Urinary bladder (tissue), 4 donors: ENCODE measurements around the gene TRAPPC1. TPM values are rescaled to one million over a fixed set of nuclear protein-coding genes. Genes with fewer than 3 reads are reported as not detected.

ENCODE experiments used
- DNase-seq: peaks from one replicate; pipeline ENCODE4 v3.0.0-alpha.2; 2015; ENCODE audit errors: extremely low spot score
- H3K27ac ChIP-seq: one replicate; pipeline ENCODE4 v1.5.1; 2013; ENCODE audit warnings: low read depth, mild to moderate bottlenecking, moderate library complexity
- H3K36me3 ChIP-seq: one replicate; pipeline ENCODE4 v1.6.1; 2013; ENCODE audit warnings: mild to moderate bottlenecking, moderate library complexity; ENCODE audit not compliant: insufficient read depth
- H3K4me1 ChIP-seq: one replicate; pipeline ENCODE4 v1.6.1; 2013; ENCODE audit warnings: mild to moderate bottlenecking, moderate library complexity; ENCODE audit not compliant: insufficient read depth
- H3K4me3 ChIP-seq: one replicate; pipeline ENCODE4 v1.5.1; 2013; ENCODE audit warnings: low read depth, low read length
- WGBS: extraction: QIAGEN DNeasy Blood & Tissue Kit; methylation state at CpG from one replicate; pipeline ENCODE4 v1.1.7; 2013; 5-methylcytosine and 5-hydroxymethylcytosine counted together
- polyA plus RNA-seq: library from polyadenylated mRNA; stranded (reverse); fragments of 200-250 nt; gene quantifications from one replicate; pipeline ENCODE4 v1.2.3, GENCODE V29; 2013
- total RNA-seq: library from RNA; depleted of rRNA; stranded (reverse); fragments of >200 nt; gene quantifications from one replicate; pipeline ENCODE4 v1.2.3, GENCODE V29; 2014
- donor health status: healthy with polysubstance abuse.
- donor health status: healthy.

The TRAPPC1 gene
- total and polyA plus RNA-seq, 2 donors, result 19.9 to 137 TPM

DNA sequence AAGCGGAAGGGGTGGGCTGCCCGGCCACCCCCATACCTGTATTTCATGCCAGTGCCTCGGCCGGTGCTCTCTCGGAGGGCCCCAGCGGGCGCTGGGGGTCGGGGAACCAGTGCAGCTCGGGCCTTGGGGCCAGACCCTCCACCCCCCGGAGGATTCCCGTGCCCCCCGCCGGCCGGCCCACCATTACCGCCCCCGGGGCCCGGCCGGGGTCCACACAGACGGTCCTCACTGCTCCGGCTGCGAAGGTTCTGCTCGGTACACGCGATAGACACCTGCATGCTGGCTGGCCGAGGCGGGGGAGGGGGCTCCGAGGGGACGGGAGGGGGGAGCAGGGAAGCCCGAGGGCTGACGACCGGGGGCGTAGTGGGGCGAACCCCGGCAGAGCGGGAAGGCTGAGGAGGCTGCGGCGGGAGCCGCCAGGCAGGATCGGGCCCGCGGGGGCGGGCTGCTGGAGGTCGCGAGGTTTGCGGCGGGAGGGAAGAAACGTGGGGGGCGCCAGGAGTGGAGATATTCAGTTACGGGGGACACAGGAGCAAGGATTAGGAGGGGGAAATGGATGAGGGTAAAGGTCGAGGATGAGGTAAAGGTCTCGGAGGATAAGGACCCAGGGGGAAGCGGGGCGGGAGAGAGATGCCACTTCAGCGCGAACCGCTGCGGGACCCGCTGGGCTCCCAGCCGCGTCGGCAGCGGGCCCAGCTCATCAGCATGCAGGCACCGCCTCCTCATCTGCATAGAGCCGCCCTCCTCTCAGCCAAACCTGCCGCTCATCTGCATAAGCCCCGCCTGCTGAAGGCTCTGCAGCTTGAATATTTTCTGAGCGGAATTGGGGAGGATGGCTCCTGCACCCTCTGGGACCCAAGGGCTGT is 2.4 kb downstream of the TRAPPC1 start, which contains the start of gene KCNAB3:
KCNAB3 (minus strand) TSS at position 699 of the 866 bp plus-strand sequence; CDS start at position 278, 421 bp downstream.
- Histone ChIP-seq H3K36me3 (no peaks in the 10 kb centered on the region), H3K4me3 (peak within 1 kb of the TSS; percentile 5), H3K4me1 (no peaks in the 10 kb centered on the region), H3K27ac (no peak within 1 kb of the TSS)
- DNase-seq, result peak; percentile 29
- 17% methylated on average over 67 of the region's 67 CpGs for WGBS

GRCh38 chr17:7927596-7927995 is 4.2 kb downstream of the TRAPPC1 start:
- Histone ChIP-seq H3K36me3 (no peaks in the 10 kb centered on the region), H3K27ac (no peak overlapping the region), H3K4me3 (no peak overlapping the region), H3K4me1 (no peaks in the 10 kb centered on the region)
- WGBS, result 84% methylated on average over 3 of the region's 3 CpGs
- no peak for DNase-seq

- WGBS, result 18% methylated on average over 45 of the region's 45 CpGs
Measured at GRCh38 chr17:7922845-7923628, 8.7 kb downstream of the TRAPPC1 start.

DNA sequence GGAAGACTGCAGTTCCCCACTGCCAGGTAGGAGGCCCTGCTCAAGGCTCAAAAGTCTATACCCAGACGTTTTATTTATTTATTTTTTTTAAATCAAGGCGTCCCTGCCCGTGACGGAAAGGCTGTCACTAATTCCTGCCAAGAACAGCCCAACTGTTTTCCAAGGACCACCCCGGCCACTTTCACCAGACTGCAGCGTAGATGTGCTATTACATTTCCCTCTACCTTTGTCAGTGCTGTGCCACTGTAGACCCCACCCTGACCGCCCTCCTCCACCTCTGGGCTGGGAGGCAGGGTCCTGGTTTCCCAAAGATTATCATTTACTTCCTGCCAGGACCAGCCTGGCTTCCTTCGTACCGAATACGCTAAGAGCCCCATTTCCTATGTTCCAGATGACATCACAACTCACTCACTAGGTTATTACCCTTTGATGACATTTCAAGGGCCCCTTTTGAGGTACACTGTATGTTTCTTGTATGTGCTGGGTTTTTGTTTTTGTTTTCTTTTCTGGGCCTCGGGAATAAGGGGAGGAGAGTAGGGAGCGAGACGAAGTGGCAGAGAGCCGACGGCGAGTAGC is 9.4 kb downstream of the TRAPPC1 start:
- no peak overlapping the region for H3K27ac ChIP-seq
- H3K4me1 ChIP-seq, result no peaks in the 10 kb centered on the region
- H3K4me3 ChIP-seq, result peak overlapping the region; percentile 25
- H3K36me3 ChIP-seq, result no peaks in the 10 kb centered on the region
- WGBS, result 35% methylated on average over 16 of the region's 16 CpGs
- no peak for DNase-seq

More at GRCh38 chr17:7922845-7923628, 8.7 kb downstream of the TRAPPC1 start:
- Histone ChIP-seq H3K4me3 (peak overlapping the region; percentile 25), H3K36me3 (no peaks in the 10 kb centered on the region), H3K27ac (peak overlapping the region; percentile 6), H3K4me1 (no peaks in the 10 kb centered on the region)
- peak; percentile 81 for DNase-seq

- DNase-seq, result no peak
- 52% methylated on average over 2 of the region's 2 CpGs for WGBS
- no peak overlapping the region for H3K4me3 ChIP-seq
- H3K36me3 ChIP-seq, result no peaks in the 10 kb centered on the region
- H3K27ac ChIP-seq, result no peak overlapping the region
- no peaks in the 10 kb centered on the region for H3K4me1 ChIP-seq
Measured at GRCh38 chr17:7916808-7917207, 14.9 kb downstream of the TRAPPC1 start.

- DNase-seq, result no peak
- Histone ChIP-seq H3K4me1 (no peaks in the 10 kb centered on the region), H3K4me3 (peak overlapping the region; percentile 40), H3K27ac (peak overlapping the region; percentile 88), H3K36me3 (no peaks in the 10 kb centered on the region)
- WGBS, result 34% methylated on average over 15 of the region's 15 CpGs
Measured at GRCh38 chr17:7916385-7916682, 15.4 kb downstream of the TRAPPC1 start.

DNA sequence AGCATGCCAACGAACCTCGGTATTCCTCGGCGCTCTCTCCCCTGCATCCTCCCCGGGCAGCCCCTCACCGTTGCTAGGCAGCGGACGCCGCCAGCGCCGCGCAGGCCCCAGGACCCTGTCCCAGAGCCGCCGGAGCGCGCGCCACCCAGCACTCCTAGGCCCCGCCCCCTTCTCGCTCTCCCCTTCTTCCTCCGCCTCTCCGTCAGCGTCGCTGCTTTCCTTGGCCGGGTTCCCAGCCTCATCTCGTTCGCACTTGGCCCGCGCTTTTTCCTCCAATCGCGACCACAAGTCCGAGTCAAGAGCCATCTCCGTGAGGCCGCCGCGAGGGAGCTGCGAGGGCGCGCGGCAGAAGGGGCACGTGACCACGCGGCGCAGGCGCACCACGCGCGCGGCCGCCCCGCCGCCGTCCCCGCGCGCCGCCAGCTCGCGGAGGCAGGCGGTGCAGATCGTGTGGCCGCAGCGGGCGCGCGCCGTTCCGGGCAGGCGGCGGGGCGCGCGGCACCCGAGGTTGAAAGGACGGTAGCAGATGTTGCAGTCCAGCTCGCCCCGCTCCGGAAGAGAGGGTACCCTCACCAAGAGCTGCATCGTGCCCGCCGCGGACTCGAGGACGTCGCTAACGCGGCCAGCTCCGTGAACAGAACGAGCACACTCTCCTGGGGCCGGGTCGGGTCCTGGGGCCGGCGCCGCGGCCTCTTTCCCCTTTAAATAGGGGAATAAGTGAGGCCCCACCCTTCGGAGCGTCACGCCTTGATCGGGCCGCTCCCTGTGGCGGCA is 15.9 kb downstream of the TRAPPC1 start, which contains the start of gene RNF227:
RNF227 (minus strand) TSS at position 679 of the 774 bp plus-strand sequence; CDS start at position 585, 94 bp downstream.
- Histone ChIP-seq H3K4me3 (peak within 1 kb of the TSS; percentile 40), H3K27ac (peak within 1 kb of the TSS; percentile 88), H3K36me3 (no peaks in the 10 kb centered on the region), H3K4me1 (no peaks in the 10 kb centered on the region)
- DNase-seq, result peak; percentile 96
- under 1% methylated on average over 100 of the region's 100 CpGs for WGBS

DNA sequence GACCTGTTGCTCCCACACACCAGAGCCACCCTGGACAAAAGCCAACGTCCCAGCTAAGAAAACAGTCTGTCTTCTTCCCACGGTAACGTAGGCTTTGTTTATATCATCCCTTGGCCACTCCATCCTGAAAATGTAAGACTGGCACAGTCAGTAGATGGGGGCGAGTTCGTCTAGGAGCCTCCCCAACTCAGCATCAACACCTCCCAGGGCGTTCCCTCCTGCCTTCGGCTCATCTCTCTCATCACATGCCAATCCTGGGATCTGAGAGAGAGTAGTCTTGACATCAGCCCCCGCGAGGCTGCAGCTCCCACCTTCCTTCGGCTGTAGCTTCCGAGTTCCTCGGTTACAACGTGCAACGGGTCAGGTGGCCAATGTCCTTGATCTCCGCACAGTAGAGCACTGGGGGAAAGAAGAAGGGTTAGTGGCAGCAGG is 16.6 kb downstream of the TRAPPC1 start:
- under 1% methylated on average over 15 of the region's 15 CpGs for WGBS
- H3K36me3 ChIP-seq, result peaks cover 2% of the 10 kb centered on the region
- no peaks in the 10 kb centered on the region for H3K4me1 ChIP-seq
- H3K4me3 ChIP-seq, result peak overlapping the region; percentile 40
- peak overlapping the region; percentile 74 for H3K27ac ChIP-seq
- DNase-seq, result peak; percentile 29

GRCh38 chr17:7912927-7913524 is 18.7 kb downstream of the TRAPPC1 start:
- Histone ChIP-seq H3K4me1 (no peaks in the 10 kb centered on the region), H3K4me3 (no peak overlapping the region), H3K27ac (no peak overlapping the region), H3K36me3 (peaks cover 12% of the 10 kb centered on the region)
- DNase-seq, result no peak
- WGBS, result 43% methylated on average over 3 of the region's 3 CpGs

- no peak overlapping the region for H3K27ac ChIP-seq
- WGBS, result 72% methylated on average over 9 of the region's 9 CpGs
- DNase-seq, result no peak
- peaks cover 12% of the 10 kb centered on the region for H3K36me3 ChIP-seq
- no peaks in the 10 kb centered on the region for H3K4me1 ChIP-seq
- no peak overlapping the region for H3K4me3 ChIP-seq
Measured at GRCh38 chr17:7911116-7911515, 20.6 kb downstream of the TRAPPC1 start.

DNA sequence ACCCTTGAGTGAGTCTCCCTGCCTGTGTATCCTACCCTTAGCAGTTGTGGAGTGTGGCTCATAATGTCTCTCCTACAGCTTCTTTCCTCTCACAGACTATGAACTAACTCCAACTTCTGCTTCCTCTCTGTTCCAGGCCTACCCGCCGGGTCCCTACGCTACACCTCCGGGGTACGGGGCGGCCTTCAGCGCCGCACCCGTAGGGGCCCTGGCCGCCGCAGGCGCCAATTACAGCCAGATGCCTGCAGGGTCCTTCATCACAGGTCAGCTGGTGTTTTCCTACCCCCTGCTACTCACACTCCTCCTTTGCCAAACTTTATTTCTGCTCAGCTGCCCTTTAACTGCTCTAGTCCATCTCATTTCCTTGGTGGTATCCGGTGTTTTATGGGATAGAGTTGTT is 21.0 kb downstream of the TRAPPC1 start:
- no peak for DNase-seq
- whole genome bisulfite sequencing, result 91% methylated on average over 13 of the region's 13 CpGs
- peaks cover 15% of the 10 kb centered on the region for H3K36me3 ChIP-seq

DNA sequence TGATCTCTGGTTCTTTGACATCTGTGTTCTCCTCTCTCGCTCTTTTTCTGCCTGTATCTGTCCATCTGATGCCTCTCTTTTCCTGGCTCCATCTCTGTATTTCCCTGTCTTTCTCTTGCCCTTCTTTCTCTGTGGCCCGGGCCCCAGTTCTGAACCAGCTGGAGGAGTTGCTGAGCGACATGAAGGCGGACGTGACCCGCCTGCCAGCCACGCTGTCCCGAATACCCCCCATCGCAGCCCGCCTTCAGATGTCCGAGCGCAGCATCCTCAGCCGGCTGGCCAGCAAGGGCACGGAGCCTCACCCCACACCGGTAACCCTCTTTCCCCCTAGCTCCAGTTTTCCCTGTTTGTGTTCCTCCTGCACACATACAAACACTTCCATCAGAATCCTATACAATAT is 21.5 kb downstream of the TRAPPC1 start:
- Histone ChIP-seq H3K27ac (no peak overlapping the region), H3K4me1 (no peaks in the 10 kb centered on the region), H3K4me3 (no peak overlapping the region), H3K36me3 (peaks cover 15% of the 10 kb centered on the region)
- 96% methylated on average over 15 of the region's 15 CpGs for WGBS
- no peak for DNase-seq

More for the DNA sequence above, 21.0 kb downstream of the TRAPPC1 start:
- H3K27ac ChIP-seq, result no peak overlapping the region
- H3K4me1 ChIP-seq, result no peaks in the 10 kb centered on the region
- H3K4me3 ChIP-seq, result no peak overlapping the region
